ENCODE results near the gene ZNF248.
"Not testable (repeated sequence)": the region's sequence is repeated elsewhere in the genome, so short reads cannot be mapped to it uniquely, and the experiment has no call there.

ZNF248 gene

GRCh38 chr10:37819797-37820196 is 37.6 kb downstream of the ZNF248 start:
- no peak for DNase-seq

DNA sequence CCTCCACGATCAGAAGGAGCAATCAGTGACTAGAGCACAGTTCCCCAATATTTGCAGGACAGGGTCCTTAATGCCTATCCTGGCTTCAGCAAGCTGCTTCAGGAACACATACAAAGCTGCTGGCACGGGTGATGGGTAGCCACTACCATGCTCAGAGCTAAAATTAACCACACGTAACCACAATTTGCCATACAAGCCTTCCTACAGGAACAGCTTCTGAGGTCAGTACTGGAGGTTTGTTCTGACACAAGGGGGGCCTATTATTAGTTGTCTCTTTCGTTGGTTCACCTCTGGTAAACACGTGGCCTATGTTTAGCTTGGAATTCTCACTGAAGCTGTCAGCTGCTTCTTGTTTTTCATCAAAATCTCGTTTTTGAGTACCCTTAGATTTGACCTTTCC is 41.1 kb downstream of the ZNF248 start:
- no peak for DNase-seq

DNA sequence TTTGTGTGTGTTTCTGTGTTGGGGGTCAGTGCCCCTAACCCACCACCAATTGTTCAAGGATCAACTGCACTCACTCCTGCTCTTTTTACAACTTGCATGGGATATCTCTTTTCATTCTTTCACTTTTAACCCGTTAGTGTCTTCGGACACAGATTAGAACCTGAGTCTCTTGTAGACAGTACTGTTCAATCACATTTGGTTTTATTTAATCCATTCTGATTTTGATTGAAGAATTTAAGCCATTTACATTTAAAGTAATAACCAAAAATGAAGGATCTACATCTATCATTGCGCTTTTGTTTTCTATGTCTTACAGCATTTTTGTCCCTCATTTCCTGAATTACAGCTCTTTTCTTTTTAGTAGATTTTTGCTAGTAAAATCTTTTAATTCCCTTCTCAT is 43.6 kb downstream of the ZNF248 start:
- no peak for DNase-seq

DNA sequence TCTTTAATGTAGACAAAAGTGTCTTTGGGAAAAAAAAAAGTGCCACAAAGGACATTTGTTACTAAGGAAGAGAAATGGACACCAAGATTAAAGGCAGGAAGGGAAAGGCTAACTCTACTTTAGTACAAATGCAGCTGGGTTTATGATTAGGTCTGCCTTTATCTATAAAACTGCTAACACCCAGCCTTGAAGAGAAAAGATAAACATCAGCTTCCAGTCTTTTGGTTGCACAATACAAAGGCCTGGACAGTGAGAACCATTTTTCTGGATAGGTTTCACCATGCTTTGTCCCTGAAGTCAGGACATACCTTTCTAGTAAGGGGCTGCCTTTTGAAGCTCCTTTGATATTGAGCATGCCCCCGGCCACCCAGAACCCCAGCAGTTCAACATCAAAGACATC is 45.1 kb downstream of the ZNF248 start:
- DNase-seq: no peak

DNA sequence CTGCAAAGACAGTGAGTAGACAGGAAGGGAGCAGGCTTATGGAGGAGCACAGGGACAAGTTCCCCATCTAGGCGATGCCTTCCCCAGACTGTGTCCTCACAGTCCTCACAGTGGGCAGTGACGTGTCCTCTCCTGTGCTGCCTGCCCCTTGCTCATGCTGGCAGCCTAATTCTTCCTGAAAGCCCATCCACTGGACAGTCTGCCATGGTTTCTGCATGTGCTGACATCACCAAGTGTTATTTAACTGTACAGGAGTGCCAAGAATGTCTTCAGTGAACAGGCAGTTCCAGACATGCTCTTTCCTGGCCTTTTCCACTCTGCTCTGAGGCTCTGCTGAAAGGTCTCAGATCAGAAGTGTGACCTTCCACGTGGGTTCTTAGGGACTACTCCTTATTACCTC is 54.1 kb downstream of the ZNF248 start:
- no peak for DNase-seq

GRCh38 chr10:37801557-37801956 is 55.9 kb downstream of the ZNF248 start:
- no peak for DNase-seq

DNA sequence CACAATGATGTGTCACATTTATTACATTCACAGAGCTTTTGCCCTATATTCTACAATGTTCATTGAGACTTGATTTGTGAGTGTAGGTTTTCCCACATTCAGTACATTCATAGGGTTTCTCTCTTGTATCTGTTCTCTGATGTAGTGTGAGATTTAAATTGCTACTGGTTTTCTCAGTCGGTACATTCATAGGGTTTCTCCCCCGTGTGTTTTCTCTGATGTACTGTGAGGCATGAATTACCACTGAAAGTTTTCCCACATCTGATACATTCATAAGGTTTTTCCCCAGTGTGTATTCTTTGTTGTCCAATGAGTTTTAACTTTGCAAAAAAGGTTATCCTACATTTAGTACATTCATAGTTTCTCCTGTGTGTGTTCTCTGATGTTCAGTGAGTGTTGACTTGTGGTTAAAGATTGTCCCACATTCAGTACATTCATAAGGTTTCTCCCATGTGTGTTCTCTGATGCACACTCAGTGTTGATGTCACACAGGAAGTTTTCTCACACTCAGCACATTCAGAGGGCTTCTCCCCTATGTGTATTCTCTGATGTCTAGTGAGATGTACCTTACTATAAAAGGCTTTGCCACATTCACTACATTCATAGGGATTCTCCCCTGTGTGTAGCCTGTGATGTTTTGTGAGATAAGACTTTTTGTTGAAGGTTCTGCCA is 63.0 kb downstream of the ZNF248 start:
- no peak for DNase-seq

DNA sequence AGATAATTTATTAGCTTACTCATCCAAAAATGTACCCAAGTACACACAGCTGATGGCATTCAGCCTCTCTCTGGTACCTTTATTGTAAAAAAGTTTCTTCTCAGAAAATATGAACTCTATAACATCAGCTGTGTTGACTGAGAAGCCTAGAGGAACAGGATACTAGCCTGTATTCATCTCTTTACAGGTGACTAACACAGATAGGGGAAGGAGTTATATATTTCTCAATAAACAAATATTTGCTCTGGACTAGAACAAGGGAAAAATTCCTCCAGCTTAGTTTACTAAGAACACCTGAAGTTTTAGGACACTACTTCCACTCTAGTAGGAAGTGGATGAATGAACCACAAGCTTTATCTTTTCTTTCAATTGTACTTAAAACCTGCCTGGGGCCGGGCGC is 67.8 kb downstream of the ZNF248 start:
- no peak for DNase-seq

DNA sequence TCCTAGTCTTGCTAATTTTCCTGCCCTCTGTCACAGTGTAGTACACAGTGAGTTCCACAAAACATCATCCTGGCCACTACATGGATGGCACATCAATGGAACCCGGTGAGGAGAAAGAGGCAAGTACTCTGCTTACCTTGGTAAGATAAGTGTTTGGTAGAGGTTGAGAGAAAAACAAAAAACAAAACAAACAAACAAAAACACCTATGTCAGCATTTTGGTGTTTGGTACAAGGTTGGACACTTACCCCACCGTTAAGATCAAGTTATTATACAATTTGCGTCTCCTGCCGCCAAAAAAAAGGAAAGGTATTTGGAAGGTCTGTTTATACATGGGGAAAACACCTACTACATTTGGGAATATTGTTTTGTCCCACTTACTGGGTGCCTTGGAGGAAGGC is 72.7 kb downstream of the ZNF248 start:
- no peak for DNase-seq

DNA sequence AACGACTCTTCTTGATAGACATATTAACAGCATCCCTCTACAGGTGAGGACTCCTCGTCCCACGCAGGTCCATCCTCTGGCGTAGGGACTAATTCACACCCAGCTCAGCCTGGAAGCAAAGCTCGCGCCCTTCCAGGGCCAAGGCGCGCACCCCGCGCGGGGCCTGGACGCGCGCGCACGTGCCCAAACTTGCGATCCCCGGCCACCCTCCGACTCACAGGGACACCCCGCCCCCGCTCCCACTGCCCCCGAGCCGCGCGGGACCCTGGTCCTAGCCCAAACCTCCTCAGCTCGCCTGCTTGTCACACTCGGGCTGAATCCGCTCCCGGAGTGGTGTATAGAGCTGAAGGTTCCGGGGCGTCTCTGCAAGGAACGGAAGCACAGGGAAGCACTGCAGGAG is 76.9 kb downstream of the ZNF248 start:
- DNase-seq: no peak

DNA sequence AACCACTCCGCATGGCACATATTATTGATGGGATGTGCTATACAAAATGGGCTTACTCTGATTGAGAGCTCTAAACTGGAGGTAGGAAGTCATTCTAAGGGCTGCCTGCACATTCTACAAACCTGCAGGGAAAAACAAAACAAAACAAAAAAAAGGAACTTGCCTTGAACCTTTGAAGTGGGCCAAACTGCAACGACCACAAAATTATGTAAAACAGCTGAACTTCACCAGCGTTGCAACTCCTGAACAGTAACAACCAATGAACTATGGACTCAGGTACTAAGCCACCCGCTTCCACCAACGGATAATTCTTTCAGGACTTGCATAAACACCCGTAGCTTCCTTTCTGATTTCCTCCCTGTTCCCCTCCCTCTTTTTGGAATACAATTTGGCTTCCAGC is 80.4 kb downstream of the ZNF248 start:
- no peak for DNase-seq

- DNase-seq: no peak
Observed at GRCh38 chr10:37775612-37776011, 81.8 kb downstream of the ZNF248 start.

DNA sequence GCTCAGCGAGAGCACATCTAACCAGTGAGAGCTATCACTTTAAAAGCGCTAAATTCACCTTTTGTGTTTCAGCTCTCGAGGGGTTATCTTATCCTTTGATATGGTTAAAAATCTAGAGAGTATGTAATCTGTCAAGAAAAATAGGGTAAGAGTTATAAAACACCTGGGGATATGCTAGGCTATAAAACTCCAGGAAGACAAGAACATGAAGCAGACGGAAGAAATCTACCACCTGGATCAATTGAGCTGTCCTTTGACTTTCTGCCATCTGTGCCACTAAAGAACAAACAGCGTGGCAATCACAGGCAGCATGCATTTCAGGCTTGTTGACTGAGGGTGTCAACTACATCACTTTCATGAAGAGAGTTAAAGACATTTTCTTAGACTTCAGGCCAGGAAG is 83.1 kb downstream of the ZNF248 start:
- no peak for DNase-seq

DNA sequence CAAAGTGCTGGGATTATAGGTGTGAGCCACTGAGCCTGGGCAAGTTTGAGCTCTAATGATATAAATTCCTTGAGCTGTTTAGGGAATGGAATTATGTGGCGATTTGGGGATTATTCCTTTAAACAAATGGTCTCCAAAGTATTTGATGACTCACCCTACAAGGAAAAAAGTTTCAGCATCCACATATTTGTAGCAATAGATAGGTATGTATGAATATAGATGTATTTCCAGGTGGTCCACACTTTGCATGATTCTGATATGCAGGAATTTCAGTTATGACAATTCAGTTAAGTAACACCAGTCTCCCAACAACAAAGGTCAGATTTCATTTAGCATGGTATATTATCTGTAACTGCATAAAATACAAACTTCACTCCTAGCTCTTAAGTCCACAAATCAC is 92.2 kb downstream of the ZNF248 start:
- no peak for DNase-seq

GRCh38 chr10:37763132-37763531 is 94.3 kb downstream of the ZNF248 start:
- DNase-seq: no peak

- no peak for DNase-seq
Observed at GRCh38 chr10:37762287-37762686, 95.1 kb downstream of the ZNF248 start.

- no peak for DNase-seq
Observed at GRCh38 chr10:37760817-37761216, 96.6 kb downstream of the ZNF248 start.

GRCh38 chr10:37758074-37758473 is 99.3 kb downstream of the ZNF248 start:
- no peak for DNase-seq

GRCh38 chr10:37754538-37755323 is 102.7 kb downstream of the ZNF248 start:
- DNase-seq: no peak

DNA sequence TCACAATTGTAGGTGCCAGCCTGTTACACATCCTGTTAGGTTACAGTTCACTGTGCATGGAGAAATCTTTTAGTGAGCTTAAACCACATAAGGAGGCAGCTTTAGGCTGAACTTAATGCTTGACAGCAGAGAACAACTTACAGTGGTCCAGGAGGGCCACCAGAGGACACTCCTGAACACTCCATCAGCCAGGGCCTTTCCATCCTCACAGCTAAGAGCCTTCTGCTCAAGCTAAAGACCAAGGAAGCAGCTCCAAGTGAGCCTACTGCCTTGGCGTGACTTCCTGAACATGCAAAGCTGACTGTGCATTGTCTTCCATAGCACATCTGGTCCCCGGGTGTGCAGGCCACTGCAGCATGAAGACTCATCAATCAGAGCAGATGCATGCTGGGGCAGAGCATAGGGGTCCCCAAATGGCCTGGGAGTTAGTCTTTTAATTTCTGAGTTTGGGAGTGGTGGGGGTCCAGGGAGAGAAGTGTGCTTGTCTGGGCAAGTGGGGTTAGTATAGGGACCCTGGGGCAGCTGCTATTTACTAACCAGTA is 105.0 kb downstream of the ZNF248 start:
- DNase-seq: no peak

- DNase-seq: no peak
Observed at GRCh38 chr10:37748170-37748569, 109.2 kb downstream of the ZNF248 start.

DNA sequence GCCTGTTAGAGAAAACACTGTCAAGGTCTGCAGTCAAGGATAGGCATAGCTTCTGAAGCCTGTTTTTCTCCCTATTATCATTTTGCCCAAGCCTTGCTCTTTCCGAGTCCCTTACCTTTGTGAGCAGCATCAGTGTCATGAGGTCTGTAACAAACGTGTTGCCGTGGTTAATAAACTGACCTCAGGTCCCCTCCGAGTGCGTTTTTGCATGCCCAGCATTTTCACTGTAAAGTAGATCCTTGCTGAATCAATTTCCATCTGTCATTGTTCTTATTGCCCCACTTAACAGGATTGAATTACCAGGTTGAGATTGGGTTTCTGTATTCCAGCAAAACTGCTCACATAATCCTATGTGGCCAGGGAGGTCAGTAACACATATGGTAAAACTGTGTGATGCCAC is 110.3 kb downstream of the ZNF248 start:
- DNase-seq: no peak

- DNase-seq: no peak
Observed at GRCh38 chr10:37741831-37742230, 115.6 kb downstream of the ZNF248 start.

DNA sequence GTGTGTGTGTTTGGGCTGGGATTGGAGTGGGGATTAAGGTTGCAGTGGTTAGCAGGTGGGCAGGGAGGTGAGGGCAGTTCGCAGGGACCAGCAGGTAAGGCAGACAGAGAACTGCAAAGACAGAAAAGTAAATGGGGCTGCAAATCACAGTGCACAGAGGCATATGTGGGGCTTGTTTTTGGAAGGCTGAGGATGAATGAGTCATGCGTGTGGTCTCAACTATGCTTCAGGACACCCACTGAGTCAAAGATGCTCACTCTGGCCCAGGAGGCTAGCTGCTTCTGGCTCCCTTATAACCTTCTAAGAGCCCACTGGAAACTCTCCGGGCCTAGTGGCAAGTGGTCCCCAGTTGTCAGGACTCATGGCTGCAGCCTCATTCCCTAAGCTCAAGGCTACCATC is 118.2 kb downstream of the ZNF248 start:
- no peak for DNase-seq

DNA sequence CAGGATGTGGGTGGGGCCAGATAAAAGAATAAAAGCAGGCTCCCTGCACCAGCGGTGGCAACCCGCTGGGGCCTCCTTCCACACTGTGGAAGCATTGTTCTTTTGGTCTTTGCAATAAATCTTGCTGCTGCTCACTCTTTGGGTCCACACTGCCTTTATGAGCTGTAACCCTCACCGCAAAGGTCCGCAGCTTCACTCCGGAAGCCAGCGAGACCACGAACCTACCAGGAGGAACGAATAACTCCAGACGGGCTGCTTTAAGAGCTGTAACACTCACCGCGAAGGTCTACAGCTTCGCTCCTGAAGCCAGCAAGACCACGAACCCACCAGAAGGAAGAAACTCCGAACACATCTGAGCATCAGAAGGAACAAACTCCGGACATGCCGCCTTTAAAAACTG is 119.2 kb downstream of the ZNF248 start:
- DNase-seq: not testable (repeated sequence)

Measured in activated CD4-positive, alpha-beta T cell treated with anti-CD3 and anti-CD28 coated beads for 1 hour (primary cell).